Measurements from ENCODE around the gene RAB4A. TPM values are rescaled to one million over a fixed set of nuclear protein-coding genes. Genes with fewer than 3 reads are reported as not detected.

Gene RAB4A
- total RNA-seq, 2 donors from 2014 or later = 12.5 to 69.0 TPM

- no peak overlapping the region for H3K4me3 ChIP-seq
- H3K27me3 ChIP-seq = no peaks in the 10 kb centered on the region
- TF ChIP-seq CTCF (IDR thresholded peaks at IDR 0.05) = no peak
- no peak for TF ChIP-seq POLR2A (IDR thresholded peaks at IDR 0.05)
- WGBS, 2 donors = 78 to 79% methylated on average over 11 to 12 of the region's 12 CpGs
- no peak for DNase-seq
- no peaks in the 10 kb centered on the region for H3K9me3 ChIP-seq
- no peak overlapping the region for H3K27ac ChIP-seq
- no peaks in the 10 kb centered on the region for H3K36me3 ChIP-seq (replicated peaks in 1 of 2; ENCODE audit: insufficient read depth in 1 of 2, low read depth in 2 of 2)
- intact Hi-C loops (cut with DNase I) = loop anchor here (10.0 kb wide), 2 partner anchors 222 to 262 kb away; no protein-coding TSS in a partner anchor
- no peaks in the 10 kb centered on the region for H3K4me1 ChIP-seq
- ATAC-seq = no peak
Observed at GRCh38 chr1:229252228-229252984, 18.5 kb upstream of the RAB4A start.

DNA sequence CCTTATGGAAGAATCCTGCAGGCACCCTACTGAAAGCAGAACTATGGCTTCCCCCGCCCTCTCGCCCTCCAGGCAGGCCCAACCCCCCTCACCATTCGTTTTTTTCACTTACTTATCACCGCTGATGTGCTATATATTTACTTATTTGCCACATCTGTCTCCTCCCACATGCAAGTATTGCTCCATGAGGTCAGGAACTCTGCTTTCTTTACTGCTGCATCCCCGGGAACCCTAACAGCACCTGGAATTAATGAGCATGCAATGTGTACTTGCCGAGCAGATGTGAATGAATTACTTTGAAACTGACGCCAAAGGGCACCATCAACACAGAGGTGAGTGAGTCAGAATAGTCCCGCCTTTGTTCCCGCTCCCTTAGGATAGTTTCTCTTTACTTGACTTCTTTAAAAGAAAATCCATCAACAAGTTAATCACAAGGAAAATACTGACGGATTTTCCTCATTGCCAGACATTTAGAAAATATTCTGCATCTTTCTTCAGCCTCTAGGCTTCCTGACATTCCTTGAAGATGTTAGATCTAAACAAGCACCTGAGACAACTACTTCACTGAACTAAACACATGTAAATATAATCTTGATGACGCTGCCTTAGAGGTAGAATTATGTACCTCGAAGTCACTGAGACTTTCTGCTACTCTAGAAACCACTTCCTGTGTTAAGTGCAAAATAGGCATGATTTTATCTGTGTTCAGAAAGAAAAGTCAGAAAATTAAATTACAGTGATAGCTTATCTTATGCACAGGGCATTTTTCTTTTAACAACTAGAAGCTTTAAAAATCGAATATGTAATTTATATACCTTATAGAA is 17.5 kb upstream of the RAB4A start:
- H3K27ac ChIP-seq = peak overlapping the region in 1 of 4 donors; percentile 21
- no peak overlapping the region for H3K4me3 ChIP-seq
- DNase-seq (peak in 2 of 4 donors; percentile 19 to 36), ATAC-seq (peak; percentile 43)
- no peaks in the 10 kb centered on the region for H3K36me3 ChIP-seq (replicated peaks in 1 of 2; ENCODE audit: insufficient read depth in 1 of 2, low read depth in 2 of 2)
- H3K9me3 ChIP-seq = no peaks in the 10 kb centered on the region
- H3K4me1 ChIP-seq = peaks cover 5% of the 10 kb centered on the region
- TF ChIP-seq CTCF (IDR thresholded peaks at IDR 0.05) (no peak), POLR2A (IDR thresholded peaks at IDR 0.05) (no peak)
- no peaks in the 10 kb centered on the region for H3K27me3 ChIP-seq
- 29 to 32% methylated on average over 13 of the region's 13 CpGs for WGBS, 2 donors
- intact Hi-C loops (cut with DNase I) = loop anchor here (10.0 kb wide), 2 partner anchors 221 to 261 kb away; no protein-coding TSS in a partner anchor

DNA sequence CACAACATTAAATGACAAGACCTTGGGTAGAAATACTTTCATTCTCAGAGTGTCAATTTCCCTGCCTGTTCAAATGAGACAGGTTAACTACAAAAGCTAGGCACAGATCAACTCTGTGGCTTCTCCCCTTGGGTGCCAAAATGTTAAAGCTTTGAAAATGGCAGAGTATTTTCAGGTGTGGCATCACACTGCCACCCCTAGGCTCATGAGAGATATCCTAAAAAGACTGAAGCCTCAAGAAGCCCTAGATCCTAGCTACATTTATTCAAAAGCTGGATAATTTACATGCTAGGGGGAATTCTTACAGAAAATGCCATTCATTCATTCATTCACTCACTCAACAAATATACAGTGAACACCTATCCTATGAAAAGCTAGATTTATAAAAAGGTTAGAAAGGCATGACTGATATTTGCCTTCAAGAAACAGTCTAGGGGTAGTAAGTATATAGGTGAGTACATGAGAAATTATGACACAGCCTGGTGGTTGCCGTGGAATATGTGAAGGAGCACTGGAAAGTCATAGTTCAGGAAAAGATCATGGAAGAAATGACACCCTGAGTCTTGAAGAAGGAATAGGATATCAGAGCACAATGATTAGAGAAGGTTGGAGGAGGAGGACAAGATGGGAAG is 15.9 kb upstream of the RAB4A start:
- Histone ChIP-seq H3K27me3 (no peaks in the 10 kb centered on the region), H3K4me3 (no peak overlapping the region), H3K9me3 (no peaks in the 10 kb centered on the region), H3K4me1 (peaks cover 8% of the 10 kb centered on the region), H3K27ac (no peak overlapping the region), H3K36me3 (replicated peaks in 1 of 2; ENCODE audit: insufficient read depth in 1 of 2, low read depth in 2 of 2) (no peaks in the 10 kb centered on the region)
- peak; percentile 49 for ATAC-seq
- no peak for TF ChIP-seq POLR2A (IDR thresholded peaks at IDR 0.05)
- TF ChIP-seq CTCF (IDR thresholded peaks at IDR 0.05) = peak in 6 of 7 experiments; percentile 7 to 55 (median 48)
- WGBS, 2 donors = 52 to 65% methylated on average over 1 of the region's 1 CpG
- DNase-seq = peak in 1 of 4 donors; percentile 30
- intact Hi-C loops (cut with DNase I) = loop anchor here (10.0 kb wide), 2 partner anchors 220 to 260 kb away; no protein-coding TSS in a partner anchor

DNA sequence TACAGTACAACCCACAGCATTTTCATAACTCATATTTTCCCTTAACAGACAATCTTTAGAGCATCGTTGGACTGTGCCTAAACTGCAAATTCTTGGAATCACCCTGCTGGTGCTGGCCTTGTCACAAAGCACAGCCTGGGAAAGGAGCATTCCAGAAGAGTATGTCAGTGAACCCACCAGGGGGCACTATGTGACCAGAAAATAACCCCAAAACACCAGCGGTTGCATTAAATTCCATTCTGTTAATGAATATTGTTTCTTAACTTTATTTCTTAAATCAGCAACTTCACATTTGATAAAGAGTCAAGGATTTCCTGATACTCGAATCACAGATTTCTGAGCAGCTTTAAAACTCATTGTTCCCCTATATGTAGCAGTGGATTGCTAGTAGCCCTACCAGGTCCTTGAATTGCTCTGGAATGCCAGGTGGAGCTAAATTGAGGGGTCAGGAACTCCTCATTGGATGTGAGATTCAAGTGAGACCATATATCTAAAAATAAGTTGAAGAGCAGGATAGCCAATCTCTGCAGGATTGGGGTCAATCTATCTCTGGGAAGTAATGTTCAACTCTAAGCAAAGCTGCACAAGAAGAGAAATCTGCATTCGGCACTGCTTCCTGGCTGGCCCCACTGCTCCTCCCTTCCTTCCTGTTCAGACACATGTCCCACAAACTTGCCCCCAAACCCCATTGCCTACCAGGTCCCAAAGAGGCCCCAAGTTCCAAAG is 12.7 kb upstream of the RAB4A start:
- intact Hi-C loops (cut with DNase I) = loop anchor here (10.0 kb wide), 2 partner anchors 217 to 257 kb away; no protein-coding TSS in a partner anchor
- WGBS, 2 donors = 11 to 20% methylated on average over 4 of the region's 4 CpGs
- H3K4me1 ChIP-seq = peaks cover 8% of the 10 kb centered on the region
- H3K4me3 ChIP-seq = no peak overlapping the region
- peak; percentile 88 for ATAC-seq
- peak; percentile 70 to 77 (median 76) for DNase-seq
- no peaks in the 10 kb centered on the region for H3K36me3 ChIP-seq (replicated peaks in 1 of 2; ENCODE audit: insufficient read depth in 1 of 2, low read depth in 2 of 2)
- H3K27me3 ChIP-seq = no peaks in the 10 kb centered on the region
- TF ChIP-seq CTCF (IDR thresholded peaks at IDR 0.05) (peak; percentile 48 to 94 (median 83)), POLR2A (IDR thresholded peaks at IDR 0.05) (no peak)
- H3K9me3 ChIP-seq = no peaks in the 10 kb centered on the region
- peak overlapping the region in 2 of 4 donors; percentile 18 to 38 for H3K27ac ChIP-seq

Measured in body of pancreas (tissue), 4 donors.